ENCODE measurements around the gene RPL13A.
A peak's percentile ranks its signal among the peaks of the same experiment; 100 is the strongest.
"Not testable (repeated sequence)": the region's sequence is repeated elsewhere in the genome, so short reads cannot be mapped to it uniquely, and the experiment has no call there.

Gene RPL13A

DNA sequence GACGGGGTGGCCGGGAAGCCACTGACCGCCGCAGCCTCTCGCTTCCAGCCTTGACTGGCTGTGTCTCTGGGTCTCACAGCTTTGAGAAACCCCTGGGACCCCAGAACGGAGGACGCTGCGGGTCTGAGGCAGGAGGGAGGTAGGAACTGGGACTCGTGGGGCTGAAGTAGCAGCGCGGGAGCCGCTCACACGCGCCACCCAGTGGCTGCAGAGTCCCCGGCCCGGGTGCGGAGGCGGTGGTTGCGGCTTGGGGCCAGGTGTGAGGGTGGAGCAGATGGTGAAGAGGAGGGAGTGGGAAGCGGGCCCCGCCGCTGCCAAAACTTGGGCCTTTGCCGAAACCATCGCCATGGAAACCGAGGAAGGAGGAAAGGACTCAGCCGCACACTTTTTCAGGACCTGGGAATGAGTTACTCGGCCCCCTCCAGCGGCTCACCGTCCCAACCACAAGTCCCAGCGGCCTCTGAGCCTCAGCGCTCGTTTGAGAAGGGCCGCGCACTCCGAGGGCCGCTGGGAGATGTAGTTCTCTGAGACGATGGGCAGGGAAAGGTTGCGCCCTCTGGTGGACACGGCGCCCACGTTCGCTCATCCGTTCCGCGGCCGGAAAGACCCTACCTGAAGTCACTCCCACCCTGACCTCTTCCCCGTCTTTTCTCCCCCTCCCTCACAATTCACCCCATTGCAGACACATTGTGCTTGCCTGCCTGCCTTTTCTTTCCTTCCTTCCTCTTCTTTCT is 43.9 kb upstream of the RPL13A start:
- Histone ChIP-seq H3K4me1 (ENCODE audit: control insufficient read depth in 5 of 5, insufficient read depth in 5 of 5, low read length in 5 of 5) (peaks cover 3 to 42% (median 28%) of the 10 kb centered on the region in 5 donors), H3K27me3 (ENCODE audit: control insufficient read depth in 5 of 5, insufficient read depth in 4 of 5, low read length in 5 of 5) (peaks cover 16 to 29% (median 27%) of the 10 kb centered on the region in 5 donors), H3K4me3 (ENCODE audit: low read depth in 1 of 5, low read length in 5 of 5) (peak overlapping the region; percentile 58 to 82 (median 76)), H3K9me3 (ENCODE audit: control insufficient read depth in 5 of 5, low read length in 5 of 5) (no peaks in the 10 kb centered on the region), H3K36me3 (ENCODE audit: control insufficient read depth in 5 of 5, insufficient read depth in 5 of 5, low read length in 5 of 5) (peaks cover 0 to 11% (median 3%) of the 10 kb centered on the region in 5 donors), H3K9ac (ENCODE audit: low read length in 5 of 5) (peak overlapping the region; percentile 16 to 71 (median 56)), H3K27ac (ENCODE audit: low read depth, low read length) (peak overlapping the region; percentile 67)

DNA sequence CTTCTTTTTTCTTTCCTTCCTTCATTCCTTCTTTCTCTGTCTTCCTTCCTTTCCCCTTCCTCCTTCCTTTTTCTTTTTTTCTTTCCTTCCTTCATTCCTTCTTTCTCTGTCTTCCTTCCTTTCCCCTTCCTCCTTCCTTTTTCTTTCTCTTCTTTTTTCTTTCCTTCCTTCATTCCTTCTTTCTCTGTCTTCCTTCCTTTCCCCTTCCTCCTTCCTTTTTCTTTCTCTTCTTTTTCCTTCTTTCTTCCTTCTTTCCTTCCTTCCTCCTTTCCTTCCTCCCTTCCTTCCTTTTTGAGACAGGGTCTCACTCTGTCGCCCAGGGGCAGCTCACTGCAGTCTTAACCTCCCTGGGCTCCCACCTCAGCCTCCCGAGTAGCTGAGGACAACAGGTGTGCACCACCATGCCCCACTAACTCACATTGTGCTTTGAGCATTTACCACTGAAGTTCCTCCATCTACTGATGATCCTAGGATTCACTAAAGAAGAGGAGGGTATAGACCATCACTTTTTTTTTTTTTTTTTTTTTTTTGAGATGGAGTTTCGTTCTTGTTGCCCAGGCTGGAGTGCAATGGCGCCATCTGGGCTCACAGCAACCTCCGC is 43.2 kb upstream of the RPL13A start:
- not testable (repeated sequence) for H3K9me3 ChIP-seq (ENCODE audit: control insufficient read depth in 5 of 5, low read length in 5 of 5); H3K27ac ChIP-seq (ENCODE audit: low read depth, low read length); H3K9ac ChIP-seq (ENCODE audit: low read length in 5 of 5)
- H3K4me1 ChIP-seq (ENCODE audit: control insufficient read depth in 5 of 5, insufficient read depth in 5 of 5, low read length in 5 of 5): peaks cover 3 to 42% (median 28%) of the 10 kb centered on the region in 5 donors
- H3K27me3 ChIP-seq (ENCODE audit: control insufficient read depth in 5 of 5, insufficient read depth in 4 of 5, low read length in 5 of 5): peaks cover 10 to 23% (median 22%) of the 10 kb centered on the region in 5 donors
- peak overlapping the region in 2 of 5 donors; percentile 74 to 76 for H3K4me3 ChIP-seq (ENCODE audit: low read depth in 1 of 5, low read length in 5 of 5)
- peaks cover 0 to 18% (median 4%) of the 10 kb centered on the region in 5 donors for H3K36me3 ChIP-seq (ENCODE audit: control insufficient read depth in 5 of 5, insufficient read depth in 5 of 5, low read length in 5 of 5)

DNA sequence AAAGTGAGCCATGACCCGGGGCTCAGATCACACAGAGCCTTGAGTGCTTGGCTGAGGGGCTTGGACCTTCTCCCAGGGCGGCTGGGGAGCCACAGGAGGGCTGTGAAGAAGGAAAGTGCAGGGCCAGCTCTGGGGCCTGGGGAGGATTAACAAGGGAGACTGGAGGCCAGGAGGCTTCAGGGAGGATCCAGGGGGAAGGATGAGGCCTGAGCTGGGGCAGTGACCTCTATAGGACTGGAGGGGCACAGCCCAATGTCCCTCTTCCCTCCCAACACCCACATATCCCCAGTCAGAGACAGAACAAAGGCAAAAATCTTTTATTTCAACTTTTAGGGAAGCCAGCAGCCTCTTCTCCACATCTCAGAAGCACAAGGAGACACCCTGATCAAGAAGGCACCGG is 41.4 kb upstream of the RPL13A start:
- Histone ChIP-seq H3K27ac (ENCODE audit: low read depth, low read length) (no peak overlapping the region), H3K9ac (ENCODE audit: low read length in 5 of 5) (no peak overlapping the region), H3K4me1 (ENCODE audit: control insufficient read depth in 5 of 5, insufficient read depth in 5 of 5, low read length in 5 of 5) (peaks cover 3 to 43% (median 28%) of the 10 kb centered on the region in 5 donors), H3K9me3 (ENCODE audit: control insufficient read depth in 5 of 5, low read length in 5 of 5) (no peaks in the 10 kb centered on the region), H3K36me3 (ENCODE audit: control insufficient read depth in 5 of 5, insufficient read depth in 5 of 5, low read length in 5 of 5) (peaks cover 0 to 22% (median 7%) of the 10 kb centered on the region in 5 donors), H3K27me3 (ENCODE audit: control insufficient read depth in 5 of 5, insufficient read depth in 4 of 5, low read length in 5 of 5) (peaks cover 0 to 9% (median 6%) of the 10 kb centered on the region in 5 donors), H3K4me3 (ENCODE audit: low read depth in 1 of 5, low read length in 5 of 5) (no peak overlapping the region)

DNA sequence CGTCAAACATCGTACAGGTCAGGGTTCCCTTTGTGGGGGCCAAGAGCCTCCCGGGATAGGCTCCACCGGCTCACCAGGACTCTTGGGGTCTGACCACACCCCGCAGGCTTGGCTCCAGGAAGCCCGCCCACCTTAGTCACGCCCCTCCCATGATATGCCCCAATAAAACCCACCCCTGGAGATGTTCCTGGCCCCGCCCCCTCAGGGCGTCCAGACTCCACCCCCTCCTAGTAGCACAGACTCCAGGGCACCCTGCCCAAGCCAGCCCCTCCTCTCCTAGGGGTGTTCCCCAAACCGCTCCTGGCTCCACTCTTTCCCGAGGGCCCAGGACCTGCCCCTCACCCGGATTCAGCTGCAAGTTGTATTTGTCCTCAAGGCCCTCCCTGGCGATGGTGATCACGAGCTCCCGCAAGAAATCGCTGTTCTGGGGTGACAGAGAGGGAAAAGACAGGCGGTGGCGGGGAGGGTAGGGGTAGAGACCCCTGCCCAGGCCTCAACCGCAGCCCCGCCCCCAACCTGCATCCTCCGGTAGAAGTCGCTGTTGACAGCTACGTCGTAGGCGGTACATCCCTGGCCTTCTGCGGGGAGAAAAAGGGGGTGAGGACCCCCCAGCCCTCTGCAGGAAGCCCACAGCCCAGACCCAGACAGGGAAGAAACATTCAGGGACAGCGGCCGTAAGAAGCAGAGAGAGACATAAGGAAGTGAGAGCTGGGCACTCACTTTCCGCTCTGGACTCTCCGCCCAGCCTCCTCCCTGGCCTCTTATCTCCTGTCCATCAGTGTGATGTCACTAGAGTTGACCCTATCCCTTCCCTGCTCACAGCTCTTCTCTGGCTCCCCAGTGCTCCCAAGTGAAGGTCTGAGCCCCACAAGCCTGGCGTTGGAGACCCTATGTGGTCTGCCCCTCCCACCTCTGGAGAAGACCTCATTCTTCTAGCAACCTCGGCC is 39.6 kb upstream of the RPL13A start:
- peaks cover 0 to 22% (median 7%) of the 10 kb centered on the region in 5 donors for H3K36me3 ChIP-seq (ENCODE audit: control insufficient read depth in 5 of 5, insufficient read depth in 5 of 5, low read length in 5 of 5)
- H3K9me3 ChIP-seq (ENCODE audit: control insufficient read depth in 5 of 5, low read length in 5 of 5): no peaks in the 10 kb centered on the region
- H3K27me3 ChIP-seq (ENCODE audit: control insufficient read depth in 5 of 5, insufficient read depth in 4 of 5, low read length in 5 of 5): no peaks in the 10 kb centered on the region
- peak overlapping the region in 1 of 5 donors; percentile 20 for H3K9ac ChIP-seq (ENCODE audit: low read length in 5 of 5)
- H3K4me1 ChIP-seq (ENCODE audit: control insufficient read depth in 5 of 5, insufficient read depth in 5 of 5, low read length in 5 of 5): peaks cover 3 to 41% (median 24%) of the 10 kb centered on the region in 5 donors
- H3K4me3 ChIP-seq (ENCODE audit: low read depth in 1 of 5, low read length in 5 of 5): peak overlapping the region in 3 of 5 donors; percentile 12 to 33 (median 18)
- H3K27ac ChIP-seq (ENCODE audit: low read depth, low read length): no peak overlapping the region

DNA sequence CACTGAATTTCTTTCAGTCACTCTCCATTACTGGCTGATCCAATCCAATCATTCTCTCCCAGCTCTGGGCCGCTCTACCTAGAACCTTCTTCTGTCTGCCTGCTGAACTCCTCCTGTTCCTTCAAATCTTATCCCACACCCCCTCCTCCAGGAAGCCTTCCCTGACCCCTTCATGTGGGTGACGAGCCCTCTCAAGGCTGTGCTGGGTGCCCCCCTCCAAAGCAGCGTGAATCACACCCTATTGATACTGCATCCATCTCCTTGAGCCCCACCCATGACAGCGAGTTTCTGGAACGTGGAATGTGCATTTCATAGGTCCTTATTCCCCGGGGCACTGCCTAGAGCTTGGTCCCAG is 39.0 kb upstream of the RPL13A start:
- no peaks in the 10 kb centered on the region for H3K9me3 ChIP-seq (ENCODE audit: control insufficient read depth in 5 of 5, low read length in 5 of 5)
- no peaks in the 10 kb centered on the region for H3K27me3 ChIP-seq (ENCODE audit: control insufficient read depth in 5 of 5, insufficient read depth in 4 of 5, low read length in 5 of 5)
- no peak overlapping the region for H3K27ac ChIP-seq (ENCODE audit: low read depth, low read length)
- no peak overlapping the region for H3K4me3 ChIP-seq (ENCODE audit: low read depth in 1 of 5, low read length in 5 of 5)
- H3K9ac ChIP-seq (ENCODE audit: low read length in 5 of 5): no peak overlapping the region
- peaks cover 3 to 37% (median 23%) of the 10 kb centered on the region in 5 donors for H3K4me1 ChIP-seq (ENCODE audit: control insufficient read depth in 5 of 5, insufficient read depth in 5 of 5, low read length in 5 of 5)
- H3K36me3 ChIP-seq (ENCODE audit: control insufficient read depth in 5 of 5, insufficient read depth in 5 of 5, low read length in 5 of 5): peaks cover 0 to 22% (median 7%) of the 10 kb centered on the region in 5 donors

DNA sequence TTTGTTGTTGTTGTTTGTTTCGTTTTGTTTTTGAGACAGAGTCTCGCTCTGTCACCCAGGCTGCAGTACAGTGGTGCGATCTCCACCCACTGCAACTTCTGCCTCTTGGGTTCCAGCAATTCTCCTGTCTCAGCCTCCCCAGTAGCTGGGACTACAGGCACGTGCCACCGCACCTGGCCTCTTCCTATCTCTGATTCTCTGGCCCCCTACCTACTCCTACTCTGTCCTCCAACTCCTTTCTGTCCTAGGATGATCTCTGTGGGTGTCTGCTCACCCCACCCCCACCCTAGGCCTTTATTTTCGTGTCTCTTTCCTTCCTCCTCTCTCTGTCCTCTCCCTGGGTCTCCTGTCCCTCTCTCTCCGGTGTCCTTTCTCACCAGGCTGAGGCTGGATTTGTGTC is 37.0 kb upstream of the RPL13A start:
- H3K36me3 ChIP-seq (ENCODE audit: control insufficient read depth in 5 of 5, insufficient read depth in 5 of 5, low read length in 5 of 5): peaks cover 0 to 22% (median 7%) of the 10 kb centered on the region in 5 donors
- H3K9ac ChIP-seq (ENCODE audit: low read length in 5 of 5): peak overlapping the region in 3 of 5 donors; percentile 19 to 39 (median 28)
- no peaks in the 10 kb centered on the region for H3K27me3 ChIP-seq (ENCODE audit: control insufficient read depth in 5 of 5, insufficient read depth in 4 of 5, low read length in 5 of 5)
- peaks cover 0 to 45% (median 34%) of the 10 kb centered on the region in 5 donors for H3K4me1 ChIP-seq (ENCODE audit: control insufficient read depth in 5 of 5, insufficient read depth in 5 of 5, low read length in 5 of 5)
- peak overlapping the region in 1 of 5 donors; percentile 6 for H3K4me3 ChIP-seq (ENCODE audit: low read depth in 1 of 5, low read length in 5 of 5)
- H3K9me3 ChIP-seq (ENCODE audit: control insufficient read depth in 5 of 5, low read length in 5 of 5): no peaks in the 10 kb centered on the region
- H3K27ac ChIP-seq (ENCODE audit: low read depth, low read length): no peak overlapping the region

DNA sequence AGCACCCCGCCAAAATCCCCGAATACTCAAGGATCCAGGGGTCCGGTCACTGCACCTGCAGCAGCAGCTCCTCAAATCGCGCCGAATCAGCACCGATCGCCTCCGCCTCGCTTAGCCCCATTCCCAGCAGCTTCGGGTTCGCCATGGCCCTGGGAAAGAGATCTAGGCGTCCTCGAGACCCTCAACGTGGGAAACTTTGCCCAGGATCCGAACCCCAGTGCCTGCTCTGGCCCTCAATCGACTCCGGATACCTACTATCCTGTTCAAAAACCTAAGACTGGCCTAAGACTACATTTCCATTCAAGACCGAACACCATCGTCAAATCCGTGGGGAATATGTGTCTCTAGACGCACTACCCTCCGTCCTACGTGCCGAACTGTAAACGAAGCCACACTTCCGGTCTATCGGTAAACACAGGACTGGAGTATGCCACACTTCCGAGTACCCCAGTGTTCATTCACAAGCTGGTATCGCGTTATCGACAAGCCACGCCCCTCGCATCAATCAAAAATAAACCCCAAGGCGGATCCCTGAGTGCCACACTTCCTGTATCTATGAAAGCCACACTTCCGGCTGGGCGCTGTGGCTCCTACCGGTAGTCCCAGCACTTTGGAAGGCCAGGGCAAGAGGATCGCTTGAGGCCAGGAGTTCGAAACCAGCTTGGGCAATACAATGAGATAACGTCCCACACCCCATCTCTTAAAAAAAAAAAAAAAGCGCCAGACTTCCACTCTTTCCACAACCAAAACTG is 35.8 kb upstream of the RPL13A start, which contains the start of gene PIH1D1:
Gene PIH1D1, minus strand, starts transcription at position 385 of the 752 bp plus-strand sequence. Its CDS starts 240 bp downstream, at position 145.
- Histone ChIP-seq H3K4me1 (ENCODE audit: control insufficient read depth in 5 of 5, insufficient read depth in 5 of 5, low read length in 5 of 5) (peaks cover 6 to 54% (median 42%) of the 10 kb centered on the region in 5 donors), H3K27ac (ENCODE audit: low read depth, low read length) (peak within 1 kb of the TSS; percentile 92), H3K4me3 (ENCODE audit: low read depth in 1 of 5, low read length in 5 of 5) (peak within 1 kb of the TSS; percentile 76 to 97 (median 93)), H3K9ac (ENCODE audit: low read length in 5 of 5) (peak within 1 kb of the TSS; percentile 87 to 95 (median 92)), H3K9me3 (ENCODE audit: control insufficient read depth in 5 of 5, low read length in 5 of 5) (no peaks in the 10 kb centered on the region), H3K27me3 (ENCODE audit: control insufficient read depth in 5 of 5, insufficient read depth in 4 of 5, low read length in 5 of 5) (no peaks in the 10 kb centered on the region), H3K36me3 (ENCODE audit: control insufficient read depth in 5 of 5, insufficient read depth in 5 of 5, low read length in 5 of 5) (peaks cover 0 to 20% (median 7%) of the 10 kb centered on the region in 5 donors)

DNA sequence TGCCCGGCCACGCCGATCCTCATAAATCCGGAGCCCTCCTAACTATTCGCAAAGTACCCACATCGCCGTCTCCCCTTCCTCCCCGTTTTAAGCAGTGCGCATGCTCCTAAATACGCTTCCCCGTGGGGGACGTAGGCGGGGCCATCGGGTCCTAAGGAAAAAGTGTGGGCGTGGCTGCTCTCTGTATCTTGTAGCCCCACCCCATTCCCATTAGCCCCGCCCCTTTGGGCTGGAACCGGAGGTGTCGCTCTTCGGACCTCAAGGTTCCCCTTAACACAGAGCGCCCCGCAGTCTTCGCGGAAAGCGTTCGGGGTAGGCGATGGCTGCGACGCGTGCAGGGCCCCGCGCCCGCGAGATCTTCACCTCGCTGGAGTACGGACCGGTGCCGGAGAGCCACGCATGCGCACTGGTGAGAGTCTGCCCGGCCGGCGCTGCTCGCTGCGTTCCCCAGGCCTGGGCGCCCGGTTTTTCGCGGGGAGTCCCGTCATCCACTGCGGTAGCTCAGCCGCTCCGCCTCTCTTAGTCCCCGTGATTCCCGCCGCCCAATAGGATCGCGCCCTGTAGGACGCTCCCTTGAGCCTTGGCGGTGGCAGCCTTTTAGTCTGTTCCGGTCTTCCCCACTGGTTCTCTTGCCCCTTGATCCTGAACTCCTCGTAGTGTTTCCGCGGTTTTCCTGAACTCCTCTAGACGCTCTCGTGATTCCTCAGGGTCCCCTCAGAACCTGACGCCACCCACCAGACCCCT is 34.2 kb upstream of the RPL13A start, which contains the start of gene ALDH16A1:
Gene ALDH16A1, plus strand, starts transcription at position 213 of the 744 bp plus-strand sequence. Its CDS starts 107 bp downstream, at position 320.
- Histone ChIP-seq H3K36me3 (ENCODE audit: control insufficient read depth in 5 of 5, insufficient read depth in 5 of 5, low read length in 5 of 5) (peaks cover 0 to 13% (median 4%) of the 10 kb centered on the region in 5 donors), H3K9ac (ENCODE audit: low read length in 5 of 5) (peak within 1 kb of the TSS; percentile 86 to 96 (median 90)), H3K27me3 (ENCODE audit: control insufficient read depth in 5 of 5, insufficient read depth in 4 of 5, low read length in 5 of 5) (no peaks in the 10 kb centered on the region), H3K4me1 (ENCODE audit: control insufficient read depth in 5 of 5, insufficient read depth in 5 of 5, low read length in 5 of 5) (peaks cover 6 to 55% (median 44%) of the 10 kb centered on the region in 5 donors), H3K27ac (ENCODE audit: low read depth, low read length) (peak within 1 kb of the TSS; percentile 92), H3K4me3 (ENCODE audit: low read depth in 1 of 5, low read length in 5 of 5) (peak within 1 kb of the TSS; percentile 76 to 97 (median 88)), H3K9me3 (ENCODE audit: control insufficient read depth in 5 of 5, low read length in 5 of 5) (no peaks in the 10 kb centered on the region)

All from subcutaneous abdominal adipose tissue (tissue), 5 donors.